GM23338 (cell line): ENCODE results near the gene CAMSAP1. TPM values are rescaled to one million over a fixed set of nuclear protein-coding genes. Genes with fewer than 3 reads are reported as not detected.
A peak's percentile ranks its signal among the peaks of the same experiment; 100 is the strongest.

Source experiments
- ATAC-seq: fragments of 200-7000 bp; cut with Tn5 transposase; 3 replicates; pipeline ENCODE4 v1.9.1; 2020
- DNase-seq: peaks from one replicate; pipeline ENCODE4 v3.0.0-alpha.2; 2015; ENCODE audit warnings: low spot score
- H2AFZ ChIP-seq: fragments of 200-600 bp; sonication (generic); 2 replicates; pipeline ENCODE4 v1.8.0; 2016; ENCODE audit warnings: antibody characterized with exemption, mild to moderate bottlenecking, moderate library complexity
- H3F3A ChIP-seq: fragments of 200-600 bp; sonication (generic); replicated peaks from 2 replicates; pipeline ENCODE4 v1.8.0; 2017; ENCODE audit warnings: antibody characterized with exemption, mixed run types, low read depth
- H3K27ac ChIP-seq: fragments of 200-600 bp; sonication (generic); 2 replicates; pipeline ENCODE4 v1.6.1; 2016; ENCODE audit warnings: low read depth
- H3K27me3 ChIP-seq: fragments of 200-600 bp; sonication (generic); 2 replicates; pipeline ENCODE4 v1.8.0; 2016; ENCODE audit warnings: mild to moderate bottlenecking, mixed run types, moderate library complexity; ENCODE audit not compliant: insufficient read depth
- H3K36me3 ChIP-seq: fragments of 200-600 bp; sonication (generic); 2 replicates; pipeline ENCODE4 v1.8.0; 2016; ENCODE audit warnings: mild to moderate bottlenecking; ENCODE audit not compliant: insufficient read depth
- H3K4me1 ChIP-seq: fragments of 200-600 bp; sonication (generic); 2 replicates; pipeline ENCODE4 v1.8.0; 2016; ENCODE audit warnings: mild to moderate bottlenecking, moderate library complexity; ENCODE audit not compliant: insufficient read depth
- H3K4me2 ChIP-seq: fragments of 200-600 bp; sonication (generic); 2 replicates; pipeline ENCODE4 v1.7.1; 2017; ENCODE audit warnings: mixed run types
- H3K4me3 ChIP-seq: fragments of 200-600 bp; sonication (generic); 2 replicates; pipeline ENCODE4 v1.6.1; 2016; ENCODE audit warnings: mixed run types
- H3K79me2 ChIP-seq: fragments of 200-600 bp; sonication (generic); replicated peaks from 2 replicates; pipeline ENCODE4 v1.8.0; 2017; ENCODE audit warnings: mild to moderate bottlenecking; ENCODE audit not compliant: insufficient read depth
- H3K9me2 ChIP-seq: fragments of 200-600 bp; sonication (generic); 2 replicates; pipeline ENCODE4 v1.8.0; 2017; ENCODE audit not compliant: insufficient read depth
- H4K20me1 ChIP-seq: fragments of 200-600 bp; sonication (generic); replicated peaks from 2 replicates; pipeline ENCODE4 v1.8.0; 2017; ENCODE audit warnings: mild to moderate bottlenecking; ENCODE audit not compliant: insufficient read depth
- H3K27ac Mint-ChIP-seq: 2 replicates; pipeline ENCODE4 v1.8.0; 2020; ENCODE audit warnings: inconsistent platforms, mild to moderate bottlenecking, moderate library complexity, mixed read lengths
- H3K27me3 Mint-ChIP-seq: 3 replicates; pipeline ENCODE4 v1.8.0; 2022; ENCODE audit warnings: low read depth, mild to moderate bottlenecking, moderate library complexity, mixed read lengths, inconsistent platforms; ENCODE audit not compliant: insufficient read depth, poor library complexity
- H3K36me3 Mint-ChIP-seq: 3 replicates; pipeline ENCODE4 v1.8.0; 2021; ENCODE audit warnings: low read depth, mild to moderate bottlenecking, inconsistent platforms, moderate library complexity, mixed read lengths
- H3K4me1 Mint-ChIP-seq: 3 replicates; pipeline ENCODE4 v1.8.0; 2020; ENCODE audit warnings: mild to moderate bottlenecking, inconsistent platforms, mixed read lengths
- H3K4me3 Mint-ChIP-seq: 3 replicates; pipeline ENCODE4 v1.8.0; 2021; ENCODE audit warnings: moderate library complexity, mild to moderate bottlenecking, inconsistent platforms, mixed read lengths
- H3K9me3 Mint-ChIP-seq: 3 replicates; pipeline ENCODE4 v1.8.0; 2020; ENCODE audit warnings: moderate library complexity, mild to moderate bottlenecking, inconsistent platforms, mixed read lengths
- CREB1 ChIP-seq: fragments of 250-450 bp; sonication (Bioruptor Pico); IDR thresholded peaks from 2 replicates; pipeline ENCODE4 v1.5.0; 2020; ENCODE audit warnings: low read depth, mild to moderate bottlenecking, moderate library complexity
- CTCF ChIP-seq, 2 experiments: fragments of 200-600 bp in 1 of 2; sonication (generic) in 1 of 2; conservative IDR thresholded peaks; 2 replicates each; pipeline versions ENCODE4 v1.5.1 to v1.6.1; 2016 to 2017; ENCODE audit warnings: antibody characterized with exemption in 2 of 2, low read depth in 2 of 2, mild to moderate bottlenecking in 2 of 2, moderate library complexity in 1 of 2
- EZH2 ChIP-seq: fragments of 200-600 bp; sonication (generic); IDR thresholded peaks from one replicate; pipeline ENCODE4 v1.8.0; 2017; ENCODE audit warnings: antibody characterized with exemption, mild to moderate bottlenecking, low read depth; ENCODE audit not compliant: unreplicated experiment
- NANOG ChIP-seq: IDR thresholded peaks from 2 replicates; pipeline ENCODE4 v1.6.1; 2016; ENCODE audit warnings: antibody characterized with exemption, borderline replicate concordance
- POLR2AphosphoS5 ChIP-seq: IDR thresholded peaks from 2 replicates; pipeline ENCODE4 v1.6.1; 2016; ENCODE audit warnings: antibody characterized with exemption, low read depth
- ZNF114 ChIP-seq: fragments of 250-450 bp; sonication (Bioruptor Pico); IDR thresholded peaks from 2 replicates; pipeline ENCODE4 v1.5.0; 2020; ENCODE audit warnings: mild to moderate bottlenecking, moderate library complexity
- ZNF462 ChIP-seq: fragments of 250-450 bp; sonication (Bioruptor Pico); IDR thresholded peaks from 2 replicates; pipeline ENCODE4 v1.5.0; 2020; ENCODE audit warnings: mild to moderate bottlenecking, moderate library complexity
- polyA plus RNA-seq: library from polyadenylated mRNA; unstranded; fragments of >200 nt; fragmentation: Nextera tagmentation; extraction: Ambion mirVana; gene quantifications from 2 replicates; pipeline ENCODE4 v1.2.1, GENCODE V29; 2016
- total RNA-seq: library from RNA; depleted of rRNA; stranded (reverse); fragments of >200 nt; shearing (Covaris generic); gene quantifications from 2 replicates; pipeline ENCODE4 v1.2.3, GENCODE V29; 2014
- TF ChIP-seq, protein P1 (sequence below): IDR thresholded peaks from one replicate; pipeline ENCODE4 v1.6.1; 2018; ENCODE audit warnings: antibody characterized with exemption; ENCODE audit not compliant: unreplicated experiment

The CAMSAP1 gene
- total and polyA plus RNA-seq, 2 experiments from 2014 or later = 6.9 to 75.4 TPM

DNA sequence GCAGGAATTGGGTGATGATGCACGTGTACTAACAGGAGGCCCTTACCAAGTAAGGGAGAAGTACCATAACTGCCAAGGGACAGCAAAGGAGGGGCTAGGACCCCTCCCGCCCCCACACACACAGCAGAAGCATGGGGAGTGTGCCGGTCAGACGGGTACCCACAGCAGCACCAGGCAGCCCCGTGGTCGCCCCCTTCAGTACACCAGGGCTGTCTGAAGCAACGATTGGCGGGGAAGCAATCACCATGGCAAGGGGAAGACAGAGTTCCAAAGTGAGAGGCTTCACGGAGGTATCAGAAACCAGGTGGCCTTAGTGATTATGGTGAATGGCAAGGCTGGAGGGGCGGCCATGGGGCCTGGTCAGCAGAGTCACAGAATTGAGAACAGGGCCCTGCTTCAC is 72.2 kb downstream of the CAMSAP1 start:
- Histone ChIP-seq H3K36me3 (no peaks in the 10 kb centered on the region), H3K27me3 (no peaks in the 10 kb centered on the region), H4K20me1 (peaks cover 37% of the 10 kb centered on the region), H3K79me2 (peaks cover 86% of the 10 kb centered on the region), H3K27ac (no peak overlapping the region), H2AFZ (no peak overlapping the region), H3K4me3 (no peak overlapping the region), H3K4me1 (peaks cover 4% of the 10 kb centered on the region; the same call in 1 of the 2 replicates), H3F3A (no peaks in the 10 kb centered on the region), H3K4me2 (no peak overlapping the region), H3K9me2 (no peaks in the 10 kb centered on the region)
- no peak overlapping the region for H3K4me3 Mint-ChIP-seq
- no peak for DNase-seq
- ATAC-seq = peak; percentile 71
- H3K36me3 Mint-ChIP-seq = no peaks in the 10 kb centered on the region; the same call in 2 of the 3 replicates
- no peaks in the 10 kb centered on the region for H3K27me3 Mint-ChIP-seq
- H3K4me1 Mint-ChIP-seq = peaks cover under 1% of the 10 kb centered on the region; the same call in 2 of the 3 replicates
- H3K9me3 Mint-ChIP-seq = no peaks in the 10 kb centered on the region
- TF ChIP-seq NANOG (no peak), EZH2 (no peak), POLR2AphosphoS5 (no peak), ZNF114 (CRISPR knock-in tag) (no peak), ZNF462 (no peak), CREB1 (CRISPR knock-in tag) (no peak), CTCF (conservative IDR thresholded peaks at IDR 0.05; ENCODE audit: low read depth in 2 of 2) (peak in 1 of 2 experiments; percentile 29; a peak in 2 of 4 replicates)
- TF ChIP-seq, protein P1, sequence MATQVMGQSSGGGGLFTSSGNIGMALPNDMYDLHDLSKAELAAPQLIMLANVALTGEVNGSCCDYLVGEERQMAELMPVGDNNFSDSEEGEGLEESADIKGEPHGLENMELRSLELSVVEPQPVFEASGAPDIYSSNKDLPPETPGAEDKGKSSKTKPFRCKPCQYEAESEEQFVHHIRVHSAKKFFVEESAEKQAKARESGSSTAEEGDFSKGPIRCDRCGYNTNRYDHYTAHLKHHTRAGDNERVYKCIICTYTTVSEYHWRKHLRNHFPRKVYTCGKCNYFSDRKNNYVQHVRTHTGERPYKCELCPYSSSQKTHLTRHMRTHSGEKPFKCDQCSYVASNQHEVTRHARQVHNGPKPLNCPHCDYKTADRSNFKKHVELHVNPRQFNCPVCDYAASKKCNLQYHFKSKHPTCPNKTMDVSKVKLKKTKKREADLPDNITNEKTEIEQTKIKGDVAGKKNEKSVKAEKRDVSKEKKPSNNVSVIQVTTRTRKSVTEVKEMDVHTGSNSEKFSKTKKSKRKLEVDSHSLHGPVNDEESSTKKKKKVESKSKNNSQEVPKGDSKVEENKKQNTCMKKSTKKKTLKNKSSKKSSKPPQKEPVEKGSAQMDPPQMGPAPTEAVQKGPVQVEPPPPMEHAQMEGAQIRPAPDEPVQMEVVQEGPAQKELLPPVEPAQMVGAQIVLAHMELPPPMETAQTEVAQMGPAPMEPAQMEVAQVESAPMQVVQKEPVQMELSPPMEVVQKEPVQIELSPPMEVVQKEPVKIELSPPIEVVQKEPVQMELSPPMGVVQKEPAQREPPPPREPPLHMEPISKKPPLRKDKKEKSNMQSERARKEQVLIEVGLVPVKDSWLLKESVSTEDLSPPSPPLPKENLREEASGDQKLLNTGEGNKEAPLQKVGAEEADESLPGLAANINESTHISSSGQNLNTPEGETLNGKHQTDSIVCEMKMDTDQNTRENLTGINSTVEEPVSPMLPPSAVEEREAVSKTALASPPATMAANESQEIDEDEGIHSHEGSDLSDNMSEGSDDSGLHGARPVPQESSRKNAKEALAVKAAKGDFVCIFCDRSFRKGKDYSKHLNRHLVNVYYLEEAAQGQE = no peak
- H3K27ac Mint-ChIP-seq = no peak overlapping the region
